Fibroblast of pulmonary artery (primary cell): ENCODE measurements around the gene ADAM19.
A peak's percentile ranks its signal among the peaks of the same experiment; 100 is the strongest.

Experiments
- DNase-seq: peaks from one replicate; pipeline ENCODE4 v3.0.0-alpha.2; 2010; ENCODE audit warnings: low read depth
- H3K4me3 ChIP-seq: replicated peaks from 2 replicates; pipeline ENCODE4 v1.5.1; 2011; ENCODE audit warnings: low read depth, mild to moderate bottlenecking, control low read depth, low read length, moderate library complexity
- TF ChIP-seq, protein P1 (sequence below): IDR thresholded peaks from 2 replicates; pipeline ENCODE4 v1.5.1; 2011; ENCODE audit warnings: mild to moderate bottlenecking, control low read depth, low read length, inconsistent platforms; ENCODE audit errors: missing control alignments

The ADAM19 gene

DNA sequence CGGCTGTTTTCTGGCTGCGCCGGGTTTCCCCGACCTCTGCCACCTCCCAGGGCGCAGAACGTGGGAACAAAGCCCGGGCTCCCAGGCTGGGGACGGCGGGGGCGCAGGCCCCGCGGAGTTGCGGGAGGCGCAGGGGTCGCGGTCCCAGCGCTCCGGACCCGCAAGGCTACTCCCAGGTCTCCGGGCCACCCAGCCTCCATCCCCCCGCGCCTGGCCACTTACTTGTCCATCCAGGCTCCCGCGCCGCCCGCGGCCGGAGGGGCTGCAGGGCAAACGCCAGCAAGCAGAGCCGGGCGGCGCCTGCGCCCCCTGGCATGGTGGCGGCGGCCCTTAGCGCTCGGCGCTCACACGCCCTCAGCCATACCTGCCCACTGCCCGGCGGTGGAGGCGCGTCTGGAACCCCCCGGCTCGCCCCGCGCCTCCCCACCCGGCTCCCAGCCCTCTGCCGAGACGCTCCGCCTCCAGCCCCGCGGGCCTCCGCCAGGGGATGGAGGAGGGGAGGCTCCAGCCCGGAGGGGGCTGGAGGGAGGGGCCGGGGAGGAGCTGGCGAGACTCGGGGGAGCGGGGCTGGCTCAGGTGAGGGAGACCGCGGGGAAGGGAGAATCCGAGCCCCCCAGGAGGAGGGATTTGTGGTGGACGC lies at the start of gene ADAM19:
ADAM19 (minus strand) TSS at position 395 of the 640 bp plus-strand sequence; CDS start at position 316, 79 bp downstream.
- TF ChIP-seq, protein P1, sequence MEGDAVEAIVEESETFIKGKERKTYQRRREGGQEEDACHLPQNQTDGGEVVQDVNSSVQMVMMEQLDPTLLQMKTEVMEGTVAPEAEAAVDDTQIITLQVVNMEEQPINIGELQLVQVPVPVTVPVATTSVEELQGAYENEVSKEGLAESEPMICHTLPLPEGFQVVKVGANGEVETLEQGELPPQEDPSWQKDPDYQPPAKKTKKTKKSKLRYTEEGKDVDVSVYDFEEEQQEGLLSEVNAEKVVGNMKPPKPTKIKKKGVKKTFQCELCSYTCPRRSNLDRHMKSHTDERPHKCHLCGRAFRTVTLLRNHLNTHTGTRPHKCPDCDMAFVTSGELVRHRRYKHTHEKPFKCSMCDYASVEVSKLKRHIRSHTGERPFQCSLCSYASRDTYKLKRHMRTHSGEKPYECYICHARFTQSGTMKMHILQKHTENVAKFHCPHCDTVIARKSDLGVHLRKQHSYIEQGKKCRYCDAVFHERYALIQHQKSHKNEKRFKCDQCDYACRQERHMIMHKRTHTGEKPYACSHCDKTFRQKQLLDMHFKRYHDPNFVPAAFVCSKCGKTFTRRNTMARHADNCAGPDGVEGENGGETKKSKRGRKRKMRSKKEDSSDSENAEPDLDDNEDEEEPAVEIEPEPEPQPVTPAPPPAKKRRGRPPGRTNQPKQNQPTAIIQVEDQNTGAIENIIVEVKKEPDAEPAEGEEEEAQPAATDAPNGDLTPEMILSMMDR = no peak
- DNase-seq = peak; percentile 53
- peak within 1 kb of the TSS; percentile 82 for H3K4me3 ChIP-seq

DNA sequence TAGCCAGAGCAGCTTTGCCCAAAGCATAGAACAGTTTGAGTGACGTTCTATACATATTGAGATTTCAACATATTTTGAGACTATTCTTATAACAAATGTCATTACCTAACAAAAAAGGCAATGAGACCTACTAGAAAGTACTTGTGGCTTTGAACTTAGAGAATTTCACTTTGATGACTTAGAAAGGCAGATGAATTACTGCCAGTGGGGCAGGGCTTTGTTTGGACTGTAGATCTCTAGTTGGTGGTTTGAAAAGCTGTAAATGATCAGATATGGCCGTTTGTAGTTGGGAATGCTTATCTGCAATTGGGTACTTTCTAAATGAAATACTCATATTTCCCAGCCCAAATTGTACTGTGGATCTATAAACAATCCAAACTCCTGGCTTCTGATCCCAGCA lies 48.6 kb upstream of the ADAM19 start:
- H3K4me3 ChIP-seq = no peak overlapping the region
- DNase-seq = no peak
- TF ChIP-seq, protein P1 = no peak

GRCh38 chr5:157620776-157621175 lies 45.2 kb upstream of the ADAM19 start:
- no peak for DNase-seq
- TF ChIP-seq, protein P1 = no peak
- no peak overlapping the region for H3K4me3 ChIP-seq

DNA sequence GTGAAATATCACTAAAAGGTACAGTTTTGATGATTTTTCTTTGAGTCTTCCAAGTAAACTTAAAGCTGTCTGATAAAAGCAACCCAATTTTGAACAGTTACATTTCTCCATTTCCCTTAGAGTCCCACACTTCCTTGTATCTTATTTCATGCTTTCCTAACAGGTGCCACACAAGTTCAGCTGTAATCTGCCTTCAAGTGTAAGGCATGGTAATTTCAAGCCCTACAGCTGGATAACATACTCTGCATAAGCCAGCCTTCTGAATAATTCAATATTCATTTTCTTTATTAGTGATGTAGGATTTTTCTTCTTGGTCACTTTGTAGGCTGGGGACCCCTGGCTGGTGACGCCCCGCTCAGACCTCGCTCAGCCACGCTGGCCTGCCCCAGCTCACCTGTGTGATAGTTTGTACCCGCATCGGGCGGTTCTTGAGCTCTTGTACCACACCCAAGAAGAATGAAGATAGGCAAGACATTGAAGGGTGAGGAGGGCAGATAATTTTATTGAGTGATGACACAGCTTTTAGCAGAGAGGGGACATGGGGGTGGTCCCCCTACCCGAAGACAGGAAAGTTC lies 42.7 kb upstream of the ADAM19 start:
- H3K4me3 ChIP-seq = no peak overlapping the region
- DNase-seq = no peak
- TF ChIP-seq, protein P1 = no peak

DNA sequence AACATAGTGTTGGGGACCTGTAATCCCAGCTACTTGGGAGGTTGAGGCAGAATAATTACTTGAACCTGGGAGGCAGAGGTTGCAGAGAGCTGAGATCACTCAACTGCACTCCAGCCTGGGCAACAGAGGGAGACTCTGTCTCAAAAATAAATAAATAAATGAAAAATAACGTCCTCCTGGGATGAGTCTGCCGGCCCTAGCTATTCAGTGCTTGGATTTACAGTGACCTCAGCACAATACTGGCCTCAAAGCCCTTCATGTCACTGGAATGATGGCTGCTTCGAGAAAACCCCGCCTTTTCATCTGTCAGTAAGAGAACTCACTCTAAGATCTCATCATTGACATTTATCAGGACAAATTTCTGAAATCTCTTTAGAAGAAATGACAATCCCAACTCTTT lies 41.2 kb upstream of the ADAM19 start:
- H3K4me3 ChIP-seq = no peak overlapping the region
- DNase-seq = no peak
- TF ChIP-seq, protein P1 = no peak

GRCh38 chr5:157613385-157614245 lies 38.0 kb upstream of the ADAM19 start:
- TF ChIP-seq, protein P1 = no peak
- no peak for DNase-seq

More at GRCh38 chr5:157613385-157614245, 38.0 kb upstream of the ADAM19 start:
- no peak overlapping the region for H3K4me3 ChIP-seq
